HTERT RPE-1 (cell line): ENCODE measurements around the gene TOP3A.
"Not testable (repeated sequence)": the region's sequence is repeated elsewhere in the genome, so short reads cannot be mapped to it uniquely, and the experiment has no call there.

ENCODE experiments used
- in situ Hi-C: fragments of 300-500 bp; cut with MboI; formaldehyde crosslinking; loops from 4 replicates; pipeline ENCODE4 v1.14.3; 2020; ENCODE audit warnings: low sequenced_read_pairs

The TOP3A gene

GRCh38 chr17:18314731-18315561 lies at the start of gene TOP3A, which contains the start of gene SMCR8:
Gene TOP3A, minus strand, starts transcription at chr17:18314994. Its CDS starts 216 bp downstream, at chr17:18314778.
Gene SMCR8, plus strand, starts transcription at chr17:18315293. Its CDS starts 497 bp downstream, at chr17:18315790.
- in situ Hi-C loops: no loop called here

GRCh38 chr17:18364166-18364565 lies 49.4 kb upstream of the TOP3A start:
- in situ Hi-C loops: no loop called here

- in situ Hi-C loops: no loop called here
Measured at GRCh38 chr17:18363101-18364049, 48.6 kb upstream of the TOP3A start, which contains the start of gene SHMT1. Gene SHMT1, minus strand, starts transcription at chr17:18363550. Its CDS starts 7,569 bp downstream, at chr17:18355981.

GRCh38 chr17:18362698-18363100 lies 47.9 kb upstream of the TOP3A start:
- in situ Hi-C loops: no loop called here

GRCh38 chr17:18361837-18362697 lies 47.3 kb upstream of the TOP3A start:
- in situ Hi-C loops: no loop called here

GRCh38 chr17:18360518-18360917 lies 45.7 kb upstream of the TOP3A start:
- in situ Hi-C loops: no loop called here

- in situ Hi-C loops: no loop called here
Measured at GRCh38 chr17:18356624-18357023, 41.8 kb upstream of the TOP3A start.

- in situ Hi-C loops: no loop called here
Measured at GRCh38 chr17:18353541-18353940, 38.7 kb upstream of the TOP3A start.

- in situ Hi-C loops: no loop called here
Measured at GRCh38 chr17:18344021-18344420, 29.2 kb upstream of the TOP3A start.

- in situ Hi-C loops: no loop called here
Measured at GRCh38 chr17:18339933-18340332, 25.1 kb upstream of the TOP3A start.

GRCh38 chr17:18338158-18338557 lies 23.4 kb upstream of the TOP3A start:
- in situ Hi-C loops: not testable (repeated sequence)

GRCh38 chr17:18332909-18333489 lies 18.2 kb upstream of the TOP3A start:
- in situ Hi-C loops: no loop called here

- in situ Hi-C loops: no loop called here
Measured at GRCh38 chr17:18331879-18332278, 17.1 kb upstream of the TOP3A start.

- in situ Hi-C loops: no loop called here
Measured at GRCh38 chr17:18328643-18329204, 13.9 kb upstream of the TOP3A start.

GRCh38 chr17:18327556-18327955 lies 12.8 kb upstream of the TOP3A start:
- in situ Hi-C loops: no loop called here

- in situ Hi-C loops: no loop called here
Measured at GRCh38 chr17:18327093-18327492, 12.3 kb upstream of the TOP3A start.

- in situ Hi-C loops: no loop called here
Measured at GRCh38 chr17:18326572-18326971, 11.8 kb upstream of the TOP3A start.

GRCh38 chr17:18326039-18326438 lies 11.2 kb upstream of the TOP3A start:
- in situ Hi-C loops: no loop called here

GRCh38 chr17:18324140-18325050 lies 9.6 kb upstream of the TOP3A start:
- in situ Hi-C loops: no loop called here
